T-helper 1 cell (primary cell): ENCODE data around the gene LRRC14B.
"Not testable (repeated sequence)": the region's sequence is repeated elsewhere in the genome, so short reads cannot be mapped to it uniquely, and the experiment has no call there.

ENCODE experiments used
- DNase-seq, 5 donors: peaks; one replicate each; pipeline ENCODE4 v3.0.0-alpha.2; 2012 to 2020

Gene LRRC14B

GRCh38 chr5:160921-161802 is 30.1 kb upstream of the LRRC14B start:
- DNase-seq, result no peak

- no peak for DNase-seq
These were observed 29.5 kb upstream of the LRRC14B start for GRCh38 chr5:161803-162110.

GRCh38 chr5:162190-162564 is 29.1 kb upstream of the LRRC14B start:
- no peak for DNase-seq

GRCh38 chr5:162565-163337 is 28.5 kb upstream of the LRRC14B start:
- DNase-seq, result no peak

- no peak for DNase-seq
These were observed 28.0 kb upstream of the LRRC14B start for GRCh38 chr5:163338-163620.

- no peak for DNase-seq
These were observed 27.5 kb upstream of the LRRC14B start for GRCh38 chr5:163841-164240.

- DNase-seq, result no peak
These were observed 27.1 kb upstream of the LRRC14B start for GRCh38 chr5:164244-164643.

GRCh38 chr5:164783-165182 is 26.5 kb upstream of the LRRC14B start:
- not testable (repeated sequence) for DNase-seq

GRCh38 chr5:166441-167372 is 24.6 kb upstream of the LRRC14B start:
- DNase-seq, result no peak

GRCh38 chr5:167511-167910 is 23.8 kb upstream of the LRRC14B start:
- DNase-seq, result no peak

GRCh38 chr5:167982-168660 is 23.2 kb upstream of the LRRC14B start:
- no peak for DNase-seq

- no peak for DNase-seq
These were observed 22.1 kb upstream of the LRRC14B start for GRCh38 chr5:169071-169727.

- DNase-seq, result no peak
These were observed 21.6 kb upstream of the LRRC14B start for GRCh38 chr5:169728-170094.

- DNase-seq, result no peak
These were observed 20.1 kb upstream of the LRRC14B start for GRCh38 chr5:170971-171800.

- DNase-seq, result no peak
These were observed 19.4 kb upstream of the LRRC14B start for GRCh38 chr5:171801-172331.

- no peak for DNase-seq
These were observed 18.9 kb upstream of the LRRC14B start for GRCh38 chr5:172421-172820.

GRCh38 chr5:172841-173251 is 18.4 kb upstream of the LRRC14B start:
- no peak for DNase-seq

GRCh38 chr5:173392-174290 is 17.7 kb upstream of the LRRC14B start:
- DNase-seq, result no peak

GRCh38 chr5:174291-174600 is 17.0 kb upstream of the LRRC14B start:
- DNase-seq, result no peak

- DNase-seq, result no peak
These were observed 16.3 kb upstream of the LRRC14B start for GRCh38 chr5:174876-175465.
